ENCODE data around the gene PTPMT1. TPM values are rescaled to one million over a fixed set of nuclear protein-coding genes. Genes with fewer than 3 reads are reported as not detected.

PTPMT1 gene
- polyA plus RNA-seq, 1 donor from 2014 or later: 2.7 TPM

DNA sequence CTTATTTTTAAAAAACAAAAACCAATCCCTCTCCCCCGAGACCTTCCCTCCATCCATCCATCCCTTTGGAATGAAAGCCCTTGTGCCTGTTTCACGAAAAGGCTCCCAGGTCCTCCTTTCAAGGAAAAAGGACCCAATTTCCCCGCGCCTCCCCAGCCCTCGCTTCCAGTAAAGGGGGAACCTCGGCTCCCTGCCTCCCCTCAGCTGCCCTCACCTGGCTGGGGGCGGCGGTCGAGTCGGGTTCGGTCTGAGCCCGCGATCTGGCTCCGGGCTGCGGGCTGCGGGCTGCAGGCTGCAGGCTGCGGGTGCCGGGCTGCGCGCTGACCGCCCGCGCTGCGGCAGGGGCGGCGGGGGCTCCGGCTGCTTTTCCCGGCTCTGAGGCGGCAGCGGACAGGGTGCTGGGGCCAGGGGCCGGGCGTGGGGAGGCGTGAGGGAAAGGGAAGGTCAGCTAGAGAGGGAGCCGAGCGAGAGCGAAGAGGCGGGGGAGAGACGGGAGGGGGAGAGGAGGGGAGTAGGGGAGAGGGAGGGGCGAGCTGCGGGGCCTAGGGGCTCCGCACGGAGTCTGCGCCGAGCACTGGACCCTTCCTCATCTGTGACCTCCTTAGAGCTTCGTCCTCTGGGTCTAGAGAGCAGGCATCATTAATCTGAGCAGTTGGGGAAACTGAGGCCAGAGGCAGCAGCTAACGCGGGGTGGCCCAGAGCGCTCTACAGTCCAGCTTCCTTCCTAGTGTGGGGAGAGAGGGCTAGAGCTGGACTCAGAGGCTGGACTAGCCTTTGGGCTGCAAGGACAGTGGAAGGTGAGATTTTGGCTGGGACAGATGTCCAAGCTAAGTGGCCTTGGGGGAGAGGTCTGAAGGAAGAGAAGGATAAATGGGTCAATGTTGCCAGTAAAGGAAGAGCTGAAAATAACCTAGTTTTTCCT is 28.8 kb downstream of the PTPMT1 start, which contains the start of gene C1QTNF4:
TSS of gene C1QTNF4 (minus strand) at position 478 of the 922 bp plus-strand sequence. CDS start 3,601 bp downstream, outside the sequence.
- H3K9ac ChIP-seq (ENCODE audit: low read length): peak within 1 kb of the TSS; percentile 80

DNA sequence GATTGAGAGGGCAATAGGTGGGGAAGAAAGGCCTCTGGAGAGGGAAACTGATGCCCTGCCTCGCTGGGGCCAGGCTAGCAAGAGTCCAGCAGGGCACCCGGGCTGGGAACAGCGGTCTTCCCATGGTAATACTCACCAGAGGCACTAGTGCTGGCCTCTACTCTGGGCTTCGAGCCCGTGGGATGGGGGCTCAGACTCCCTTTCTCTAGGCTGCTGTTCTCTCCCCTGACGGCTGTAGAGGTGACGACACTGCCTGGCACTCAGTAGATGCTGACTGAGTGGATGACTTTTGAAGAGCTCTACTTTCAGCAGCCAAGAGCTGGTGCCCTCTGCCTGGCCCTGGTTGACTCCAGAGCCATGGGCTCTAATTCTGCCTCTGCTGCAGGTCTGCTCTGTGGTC is 29.6 kb downstream of the PTPMT1 start:
- no peaks in the 10 kb centered on the region for H3K9me3 ChIP-seq (ENCODE audit: low read length)
- H3K79me2 ChIP-seq (replicated peaks; ENCODE audit: insufficient read depth, low read length): no peaks in the 10 kb centered on the region
- peak overlapping the region; percentile 80 for H3K9ac ChIP-seq (ENCODE audit: low read length)
- no peak overlapping the region for H3K27ac ChIP-seq (ENCODE audit: low read length)
- no peaks in the 10 kb centered on the region for H3K27me3 ChIP-seq (ENCODE audit: insufficient read depth, low read depth, low read length)
- no peaks in the 10 kb centered on the region for H3K36me3 ChIP-seq (ENCODE audit: insufficient read depth, low read length)
- H4K20me1 ChIP-seq (ENCODE audit: insufficient read depth): no peaks in the 10 kb centered on the region
- H3K9me2 ChIP-seq (ENCODE audit: insufficient read depth, low read length): no peaks in the 10 kb centered on the region
- H3F3A ChIP-seq (ENCODE audit: insufficient read depth, low read length, poor library complexity, severe bottlenecking): no peaks in the 10 kb centered on the region
- H3K4me2 ChIP-seq (ENCODE audit: low read length): no peak overlapping the region
- no peak overlapping the region for H2AFZ ChIP-seq (ENCODE audit: low read depth, low read length)
- H3K4me3 ChIP-seq (ENCODE audit: low read length): peak overlapping the region; percentile 77
- TF ChIP-seq, protein P1, sequence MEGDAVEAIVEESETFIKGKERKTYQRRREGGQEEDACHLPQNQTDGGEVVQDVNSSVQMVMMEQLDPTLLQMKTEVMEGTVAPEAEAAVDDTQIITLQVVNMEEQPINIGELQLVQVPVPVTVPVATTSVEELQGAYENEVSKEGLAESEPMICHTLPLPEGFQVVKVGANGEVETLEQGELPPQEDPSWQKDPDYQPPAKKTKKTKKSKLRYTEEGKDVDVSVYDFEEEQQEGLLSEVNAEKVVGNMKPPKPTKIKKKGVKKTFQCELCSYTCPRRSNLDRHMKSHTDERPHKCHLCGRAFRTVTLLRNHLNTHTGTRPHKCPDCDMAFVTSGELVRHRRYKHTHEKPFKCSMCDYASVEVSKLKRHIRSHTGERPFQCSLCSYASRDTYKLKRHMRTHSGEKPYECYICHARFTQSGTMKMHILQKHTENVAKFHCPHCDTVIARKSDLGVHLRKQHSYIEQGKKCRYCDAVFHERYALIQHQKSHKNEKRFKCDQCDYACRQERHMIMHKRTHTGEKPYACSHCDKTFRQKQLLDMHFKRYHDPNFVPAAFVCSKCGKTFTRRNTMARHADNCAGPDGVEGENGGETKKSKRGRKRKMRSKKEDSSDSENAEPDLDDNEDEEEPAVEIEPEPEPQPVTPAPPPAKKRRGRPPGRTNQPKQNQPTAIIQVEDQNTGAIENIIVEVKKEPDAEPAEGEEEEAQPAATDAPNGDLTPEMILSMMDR (IDR thresholded peaks at IDR 0.05; ENCODE audit: poor library complexity, severe bottlenecking): no peak
- TF ChIP-seq EP300 (conservative IDR thresholded peaks at IDR 0.05; ENCODE audit: poor library complexity, severe bottlenecking) (no peak), POLR2AphosphoS5 (IDR thresholded peaks at IDR 0.05) (no peak)
- TF ChIP-seq, protein P2, sequence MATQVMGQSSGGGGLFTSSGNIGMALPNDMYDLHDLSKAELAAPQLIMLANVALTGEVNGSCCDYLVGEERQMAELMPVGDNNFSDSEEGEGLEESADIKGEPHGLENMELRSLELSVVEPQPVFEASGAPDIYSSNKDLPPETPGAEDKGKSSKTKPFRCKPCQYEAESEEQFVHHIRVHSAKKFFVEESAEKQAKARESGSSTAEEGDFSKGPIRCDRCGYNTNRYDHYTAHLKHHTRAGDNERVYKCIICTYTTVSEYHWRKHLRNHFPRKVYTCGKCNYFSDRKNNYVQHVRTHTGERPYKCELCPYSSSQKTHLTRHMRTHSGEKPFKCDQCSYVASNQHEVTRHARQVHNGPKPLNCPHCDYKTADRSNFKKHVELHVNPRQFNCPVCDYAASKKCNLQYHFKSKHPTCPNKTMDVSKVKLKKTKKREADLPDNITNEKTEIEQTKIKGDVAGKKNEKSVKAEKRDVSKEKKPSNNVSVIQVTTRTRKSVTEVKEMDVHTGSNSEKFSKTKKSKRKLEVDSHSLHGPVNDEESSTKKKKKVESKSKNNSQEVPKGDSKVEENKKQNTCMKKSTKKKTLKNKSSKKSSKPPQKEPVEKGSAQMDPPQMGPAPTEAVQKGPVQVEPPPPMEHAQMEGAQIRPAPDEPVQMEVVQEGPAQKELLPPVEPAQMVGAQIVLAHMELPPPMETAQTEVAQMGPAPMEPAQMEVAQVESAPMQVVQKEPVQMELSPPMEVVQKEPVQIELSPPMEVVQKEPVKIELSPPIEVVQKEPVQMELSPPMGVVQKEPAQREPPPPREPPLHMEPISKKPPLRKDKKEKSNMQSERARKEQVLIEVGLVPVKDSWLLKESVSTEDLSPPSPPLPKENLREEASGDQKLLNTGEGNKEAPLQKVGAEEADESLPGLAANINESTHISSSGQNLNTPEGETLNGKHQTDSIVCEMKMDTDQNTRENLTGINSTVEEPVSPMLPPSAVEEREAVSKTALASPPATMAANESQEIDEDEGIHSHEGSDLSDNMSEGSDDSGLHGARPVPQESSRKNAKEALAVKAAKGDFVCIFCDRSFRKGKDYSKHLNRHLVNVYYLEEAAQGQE (IDR thresholded peaks at IDR 0.05; ENCODE audit: borderline replicate concordance): no peak

More for the DNA sequence above, 28.8 kb downstream of the PTPMT1 start, which contains the start of gene C1QTNF4:
- no peak within 1 kb of the TSS for H3K27ac ChIP-seq (ENCODE audit: low read length)
- no peaks in the 10 kb centered on the region for H3K36me3 ChIP-seq (ENCODE audit: insufficient read depth, low read length)
- peak within 1 kb of the TSS; percentile 77 for H3K4me3 ChIP-seq (ENCODE audit: low read length)
- no peaks in the 10 kb centered on the region for H4K20me1 ChIP-seq (ENCODE audit: insufficient read depth)
- H3K27me3 ChIP-seq (ENCODE audit: insufficient read depth, low read depth, low read length): no peaks in the 10 kb centered on the region
- H3K9me2 ChIP-seq (ENCODE audit: insufficient read depth, low read length): no peaks in the 10 kb centered on the region
- no peaks in the 10 kb centered on the region for H3K9me3 ChIP-seq (ENCODE audit: low read length)
- H2AFZ ChIP-seq (ENCODE audit: low read depth, low read length): peak within 1 kb of the TSS; percentile 74
- no peaks in the 10 kb centered on the region for H3K79me2 ChIP-seq (replicated peaks; ENCODE audit: insufficient read depth, low read length)
- H3F3A ChIP-seq (ENCODE audit: insufficient read depth, low read length, poor library complexity, severe bottlenecking): no peaks in the 10 kb centered on the region
- peak within 1 kb of the TSS; percentile 91 for H3K4me2 ChIP-seq (ENCODE audit: low read length)
- TF ChIP-seq EP300 (conservative IDR thresholded peaks at IDR 0.05; ENCODE audit: poor library complexity, severe bottlenecking): no peak
- TF ChIP-seq SMC3 (conservative IDR thresholded peaks at IDR 0.05; ENCODE audit: poor library complexity): peak; percentile 38
- peak; percentile 49 for TF ChIP-seq MXI1 (conservative IDR thresholded peaks at IDR 0.05; ENCODE audit: poor library complexity, severe bottlenecking)
- peak; percentile 38 for TF ChIP-seq POLR2AphosphoS5 (IDR thresholded peaks at IDR 0.05)
- TF ChIP-seq TAF1 (IDR thresholded peaks at IDR 0.05; ENCODE audit: low read depth): no peak
- TF ChIP-seq RAD21 (conservative IDR thresholded peaks at IDR 0.05): peak; percentile 37
- TF ChIP-seq, protein P2 (IDR thresholded peaks at IDR 0.05; ENCODE audit: borderline replicate concordance): no peak
- TF ChIP-seq, protein P1 (IDR thresholded peaks at IDR 0.05; ENCODE audit: poor library complexity, severe bottlenecking): no peak
- no peak for TF ChIP-seq EZH2 (IDR thresholded peaks at IDR 0.05; ENCODE audit: borderline replicate concordance, insufficient read depth, low read length, poor library complexity, severe bottlenecking)

Measured in neural cell (in vitro differentiated cells).